Inflammatory macrophage treated with lipopolysaccharide for 1 hour (primary cell): ENCODE measurements around the gene NPM3.
"Not testable (repeated sequence)": the region's sequence is repeated elsewhere in the genome, so short reads cannot be mapped to it uniquely, and the experiment has no call there.

Experiments
- DNase-seq, 2 donors: peaks; one replicate each; pipeline ENCODE4 v3.0.0-alpha.2; 2020 to 2022

Gene NPM3

DNA sequence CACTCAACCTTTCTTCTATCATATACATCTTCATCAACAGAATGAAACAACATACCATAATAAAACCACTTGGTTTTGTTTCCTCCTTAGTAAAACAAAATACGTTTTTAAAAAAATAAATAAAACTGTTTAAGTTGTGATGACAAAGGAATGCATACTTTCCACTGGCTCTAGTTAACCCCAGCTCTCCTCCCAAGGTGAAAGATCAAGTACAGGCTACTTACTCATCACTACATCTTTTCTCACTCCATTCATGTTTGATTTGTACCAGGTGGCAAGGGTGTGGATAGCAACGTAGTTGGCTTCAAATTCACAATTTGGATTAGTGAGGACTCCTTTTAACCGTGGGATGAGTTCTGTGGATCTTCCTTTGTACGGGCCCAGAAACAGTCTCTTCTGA is 20.3 kb upstream of the NPM3 start:
- no peak for DNase-seq

- no peak for DNase-seq
Observed at GRCh38 chr10:101797403-101798059, 14.3 kb upstream of the NPM3 start.

DNA sequence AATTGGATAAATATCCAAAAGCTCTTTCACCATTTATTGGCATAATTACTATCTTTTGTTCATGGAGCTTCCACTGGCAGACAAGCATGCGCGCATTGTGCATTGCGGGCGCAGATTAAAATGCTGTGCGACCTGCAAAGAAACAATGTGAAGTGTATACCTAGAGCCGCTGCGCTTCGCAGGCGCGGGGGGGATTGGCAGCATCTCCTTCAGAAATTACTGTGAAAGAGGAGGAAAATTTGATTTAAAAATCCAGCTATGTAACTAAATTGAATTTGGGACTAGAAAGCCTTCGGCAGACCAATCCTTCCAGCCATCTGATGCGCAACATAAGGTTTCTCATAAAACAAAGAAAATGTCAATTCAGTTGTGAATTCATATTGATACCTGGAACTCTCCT is 10.3 kb upstream of the NPM3 start:
- no peak for DNase-seq

DNA sequence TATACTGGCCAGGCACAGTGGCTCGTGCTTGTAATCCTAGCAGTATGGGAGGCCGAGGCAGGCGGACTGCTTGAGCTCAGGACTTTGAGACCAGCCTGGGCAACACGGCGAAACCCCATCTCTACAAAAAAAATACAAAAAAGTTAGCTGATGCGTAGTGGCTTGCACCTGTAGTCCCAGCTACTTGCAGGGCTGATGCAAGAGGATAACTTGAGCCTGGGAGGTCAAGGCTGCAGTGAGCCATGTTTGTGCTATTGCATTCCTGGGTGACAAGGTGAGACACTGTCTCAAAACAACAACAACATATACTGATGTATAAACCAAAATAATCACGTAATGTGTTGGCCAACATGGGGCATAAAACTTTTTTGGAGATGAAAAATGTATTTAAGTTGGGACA is 6.4 kb upstream of the NPM3 start:
- no peak for DNase-seq

DNA sequence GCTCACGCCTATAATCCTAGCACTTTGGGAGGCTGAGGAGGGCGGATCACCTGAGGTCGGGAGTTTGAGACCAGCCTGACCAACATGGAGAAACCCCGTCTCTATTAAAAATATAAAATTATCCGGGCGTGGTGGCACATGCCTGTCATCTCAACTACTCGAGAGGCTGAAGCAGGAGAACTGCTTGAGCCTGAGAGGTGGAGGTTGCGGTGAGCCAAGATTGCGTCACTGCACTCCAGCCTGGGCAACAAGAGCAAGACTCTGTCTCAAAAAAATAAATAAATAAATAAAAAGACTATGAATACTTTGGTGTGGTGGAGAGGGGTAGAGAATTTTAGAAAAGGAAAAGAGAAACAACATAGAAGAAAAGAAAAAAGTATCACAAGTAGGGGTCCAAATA is 6.0 kb upstream of the NPM3 start:
- DNase-seq, result not testable (repeated sequence)

DNA sequence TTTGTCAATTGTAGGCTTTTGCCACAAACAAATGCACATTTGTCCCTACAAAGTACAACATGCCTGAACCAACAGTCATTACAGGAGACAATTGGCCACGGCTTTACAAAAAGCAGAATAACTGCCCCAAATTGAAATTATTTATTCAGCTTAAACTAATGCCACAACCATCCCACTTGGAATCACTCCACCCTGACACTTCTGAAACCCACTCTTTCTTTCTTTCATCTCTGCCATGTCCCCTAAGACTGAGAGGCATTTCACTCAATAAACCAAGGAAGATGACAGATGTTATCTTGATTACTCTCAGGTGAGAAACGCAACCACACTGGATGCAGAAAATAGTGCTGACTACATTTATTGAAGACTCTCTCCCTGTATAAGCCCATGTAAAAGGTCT is 2.6 kb upstream of the NPM3 start:
- no peak for DNase-seq

DNA sequence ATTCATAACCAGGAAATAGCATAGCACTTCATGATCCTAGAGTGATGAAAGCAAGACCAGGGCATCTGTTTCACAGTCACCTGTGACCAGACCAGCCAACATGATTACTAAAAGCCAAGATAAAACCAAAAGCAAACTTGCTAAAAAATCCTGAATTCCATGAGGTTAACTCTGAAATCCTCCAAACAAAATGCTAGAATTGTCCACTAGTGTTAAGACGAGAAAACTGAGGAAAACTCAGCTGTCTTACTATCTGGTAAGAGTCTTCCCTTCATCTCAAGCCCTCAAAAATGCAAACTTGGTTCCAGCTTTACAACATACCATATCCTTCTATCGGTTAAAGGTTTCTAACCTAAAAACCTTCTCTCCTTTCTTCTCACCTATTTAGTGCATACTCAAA is 1.3 kb upstream of the NPM3 start:
- DNase-seq, result no peak

DNA sequence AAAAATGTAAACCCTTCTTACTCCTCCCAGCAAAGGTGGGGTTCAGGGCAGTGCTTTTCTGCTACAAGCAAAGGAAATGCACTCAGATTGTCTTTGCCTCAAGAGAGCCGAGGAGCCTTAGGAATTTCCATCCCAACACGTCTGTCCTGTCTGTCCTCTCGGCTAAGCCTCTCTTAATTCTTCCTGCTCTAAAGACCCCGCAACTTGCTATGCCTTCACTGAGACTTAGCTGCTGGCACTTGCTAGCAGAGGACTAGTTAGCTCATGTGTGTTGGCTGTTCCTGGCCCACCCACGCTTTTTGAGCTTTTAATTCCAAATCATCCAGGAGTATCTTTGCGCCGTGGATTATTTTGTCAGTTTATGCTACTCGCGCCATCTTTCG is 481 bp upstream of the NPM3 start:
- no peak for DNase-seq

DNA sequence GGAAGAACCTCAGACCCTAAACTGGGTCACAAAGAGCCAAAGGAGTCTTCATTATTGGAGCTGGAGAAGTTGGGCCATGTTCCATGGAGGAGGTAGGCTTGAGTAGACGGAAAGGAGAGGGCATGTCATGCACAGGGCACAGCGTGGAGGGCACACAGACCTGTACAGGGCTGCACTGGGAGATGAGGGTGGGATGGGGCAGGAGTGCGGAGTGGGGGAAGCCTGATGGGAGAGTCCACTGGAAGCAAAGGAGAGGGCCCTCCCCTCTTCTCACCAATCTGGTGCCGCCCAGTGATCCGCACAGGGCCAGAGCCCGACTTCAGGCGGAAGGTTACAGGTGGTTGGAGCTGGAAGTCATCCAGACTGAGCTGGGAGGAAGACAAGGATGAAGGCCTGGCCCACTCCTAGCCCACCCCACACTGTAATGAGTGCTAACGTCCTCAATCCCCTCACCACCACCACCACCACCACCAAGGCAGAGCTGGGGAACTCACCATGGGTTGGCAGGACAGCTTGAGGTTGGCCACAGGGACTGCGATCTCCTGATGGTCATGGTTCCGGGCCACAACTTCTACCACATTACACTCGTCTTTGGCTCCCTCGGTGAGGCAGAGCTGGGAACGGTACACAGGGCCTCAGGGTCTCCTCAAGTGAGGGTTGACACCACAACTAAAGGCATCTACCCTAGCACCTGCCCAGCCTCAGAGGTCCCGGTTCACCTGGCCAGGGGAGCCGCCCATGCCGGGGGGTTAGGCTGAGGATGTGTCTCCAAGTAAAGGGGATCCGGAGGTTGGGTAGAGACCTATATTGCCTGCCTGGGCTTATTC is 1.0 kb downstream of the NPM3 start:
- no peak for DNase-seq

DNA sequence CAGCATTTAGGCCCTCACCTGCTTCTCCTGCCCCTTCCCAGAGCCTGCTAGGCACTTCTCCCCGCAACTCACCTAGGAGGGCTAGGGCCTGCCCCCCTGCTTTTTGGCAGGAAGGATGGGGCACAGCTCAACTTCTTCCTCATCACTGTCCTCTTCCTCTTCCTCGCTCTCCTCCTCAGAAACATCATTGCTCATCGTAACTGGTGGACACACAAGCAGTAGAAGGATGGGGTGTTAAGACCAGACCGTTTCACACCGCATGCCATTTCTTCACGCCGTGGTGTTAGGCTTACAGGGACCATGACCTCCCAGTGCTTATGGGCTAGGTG is 1.6 kb downstream of the NPM3 start:
- no peak for DNase-seq

DNA sequence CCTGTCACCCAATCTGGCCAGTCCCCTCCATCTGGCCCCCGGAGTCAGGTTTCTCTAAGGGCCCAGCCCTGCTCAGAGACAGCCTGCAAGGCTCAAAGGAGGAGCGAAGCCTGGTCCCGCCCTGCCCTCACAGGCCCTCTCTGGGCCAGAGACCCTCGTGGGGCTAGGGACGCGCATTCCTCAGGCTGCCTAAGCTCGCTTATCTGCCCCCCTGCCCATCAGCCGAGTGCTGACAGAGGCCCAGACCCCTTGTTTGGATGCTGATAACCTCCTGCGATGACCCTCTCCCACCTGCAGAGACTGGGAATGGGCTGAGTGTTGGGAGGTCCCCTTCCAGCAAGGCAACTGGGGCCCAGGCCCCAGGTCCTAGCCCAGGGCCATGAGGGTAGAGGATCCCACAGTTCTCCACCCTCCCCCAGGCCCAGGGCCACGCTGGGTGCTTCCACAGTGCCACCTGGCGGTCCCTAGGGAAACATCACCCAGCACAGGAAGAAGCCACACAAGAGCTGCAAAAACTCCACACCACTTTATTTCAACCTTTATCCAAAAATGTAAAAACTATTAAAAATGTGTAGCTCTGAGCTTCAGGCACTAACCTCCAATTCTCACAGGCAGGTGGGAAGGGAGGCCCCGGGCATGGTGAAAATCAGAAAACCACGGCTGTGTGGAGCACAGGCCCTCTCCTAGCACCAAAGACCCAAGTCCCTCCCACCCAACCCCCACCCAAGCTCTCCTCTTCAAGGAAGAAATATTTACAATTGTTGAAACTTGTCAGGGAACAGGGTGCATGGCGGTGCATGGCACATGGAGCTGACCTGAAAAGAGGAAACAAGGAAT is 2.2 kb downstream of the NPM3 start:
- DNase-seq, result peak; percentile 41 to 81

GRCh38 chr10:101780187-101780817 is 2.9 kb downstream of the NPM3 start:
- no peak for DNase-seq

- DNase-seq, result peak; percentile 53 to 91
Observed at GRCh38 chr10:101779544-101780186, 3.6 kb downstream of the NPM3 start.

GRCh38 chr10:101778781-101779543 is 4.3 kb downstream of the NPM3 start:
- DNase-seq, result peak; percentile 7 to 14

- no peak for DNase-seq
Observed at GRCh38 chr10:101778151-101778780, 5.0 kb downstream of the NPM3 start.

DNA sequence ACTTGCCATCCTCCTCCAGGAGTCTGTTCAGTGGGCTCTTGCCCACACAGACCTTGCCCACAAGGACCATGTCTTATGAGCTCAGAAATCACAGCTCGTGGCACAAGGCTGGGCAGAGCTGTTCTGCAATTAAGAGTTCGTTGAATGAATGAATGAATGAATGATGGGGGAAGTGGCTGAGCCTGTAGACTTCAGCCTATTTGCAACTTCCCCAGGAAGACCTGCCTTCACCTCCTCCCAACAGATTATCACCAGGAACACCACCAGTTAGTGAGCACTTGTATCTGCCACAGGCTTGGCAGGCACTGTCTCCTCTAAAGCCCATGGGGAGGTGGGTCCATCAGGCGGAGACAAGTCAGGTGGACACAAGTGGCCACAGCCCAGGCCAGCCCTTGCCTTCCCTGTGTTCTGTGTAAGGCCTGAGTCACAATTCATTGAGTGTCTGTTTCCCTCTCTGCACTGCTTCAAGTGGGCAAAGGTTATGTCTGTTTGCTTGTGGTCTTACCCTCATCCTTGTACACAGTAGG is 5.6 kb downstream of the NPM3 start:
- no peak for DNase-seq

GRCh38 chr10:101776161-101776817 is 7.0 kb downstream of the NPM3 start:
- no peak for DNase-seq

GRCh38 chr10:101775273-101776160 is 7.7 kb downstream of the NPM3 start, which contains the start of gene FGF8:
Gene FGF8 (minus strand): TSS chr10:101776114. CDS start chr10:101775900, 214 bp downstream.
- DNase-seq, result no peak

DNA sequence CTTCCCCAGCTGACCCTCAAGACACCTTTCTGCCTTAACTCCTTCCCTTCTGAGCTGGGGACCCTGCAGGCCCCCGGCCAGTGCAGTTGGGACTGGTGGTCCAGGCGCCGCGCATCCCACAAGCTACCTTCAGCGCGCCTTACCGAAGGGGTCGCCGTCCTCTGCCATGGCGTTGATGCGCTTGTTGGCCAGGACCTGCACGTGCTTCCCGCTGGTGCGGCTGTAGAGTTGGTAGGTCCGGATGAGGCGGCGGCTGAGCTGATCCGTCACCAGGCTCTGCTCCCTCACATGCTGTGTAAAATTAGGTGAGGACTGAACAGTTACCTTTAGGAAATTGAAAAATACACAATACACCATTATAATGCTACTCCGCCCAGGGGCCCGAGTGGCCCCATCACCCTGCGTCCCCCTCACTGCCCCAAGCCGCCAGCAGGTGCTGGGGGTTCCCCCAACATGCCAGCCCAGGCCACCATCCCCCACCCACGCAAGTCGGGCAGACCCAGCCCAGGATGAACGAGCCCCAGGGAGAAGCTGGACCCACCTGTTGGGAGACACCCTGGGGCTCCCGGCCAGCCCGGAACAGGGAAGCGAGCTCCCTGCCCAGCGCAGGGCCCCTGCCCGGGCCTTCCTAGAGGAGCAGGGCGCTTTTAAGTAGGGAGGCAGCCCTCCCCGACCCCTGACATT is 8.5 kb downstream of the NPM3 start:
- no peak for DNase-seq
